ENCODE data around the gene ALK.

Gene ALK

DNA sequence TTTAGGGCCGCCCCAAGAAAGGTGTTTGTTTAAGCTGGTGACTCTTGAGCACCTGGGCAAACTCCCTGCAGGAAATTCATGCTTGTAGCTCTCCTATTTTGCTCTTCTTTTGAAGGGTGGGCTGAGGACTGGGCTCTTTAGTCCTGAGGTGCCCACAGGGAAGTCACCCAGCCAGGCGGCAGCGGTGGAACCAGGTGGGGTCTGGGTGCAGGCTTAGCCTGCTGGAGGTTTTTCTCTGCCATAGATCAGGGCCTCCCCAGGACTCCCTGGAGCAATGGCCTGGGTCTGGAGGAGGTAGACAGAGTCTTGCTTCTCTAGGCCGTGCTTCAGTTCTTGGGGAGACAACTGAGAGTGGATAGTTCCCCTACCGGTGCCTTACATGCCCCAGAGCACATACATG lies 706.3 kb downstream of the ALK start:
- DNase-seq, result no peak

DNA sequence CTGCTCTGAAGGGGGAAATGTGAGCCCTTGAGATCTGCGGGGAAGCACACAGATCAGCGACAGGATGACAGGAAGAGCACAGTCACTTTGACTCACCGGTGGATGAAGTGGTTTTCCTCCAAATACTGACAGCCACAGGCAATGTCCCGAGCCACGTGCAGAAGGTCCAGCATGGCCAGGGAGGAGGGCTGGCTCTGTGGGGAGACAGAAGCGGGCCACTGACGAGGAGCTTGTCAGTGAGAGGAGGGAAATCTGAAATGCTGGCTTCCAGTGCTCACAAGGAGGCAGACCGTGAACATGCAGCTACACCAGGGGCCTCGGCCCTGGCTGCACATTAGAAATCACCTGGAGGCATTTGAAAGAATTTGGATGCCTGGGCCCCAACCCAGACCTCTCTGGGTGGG lies 707.5 kb downstream of the ALK start:
- no peak for DNase-seq

DNA sequence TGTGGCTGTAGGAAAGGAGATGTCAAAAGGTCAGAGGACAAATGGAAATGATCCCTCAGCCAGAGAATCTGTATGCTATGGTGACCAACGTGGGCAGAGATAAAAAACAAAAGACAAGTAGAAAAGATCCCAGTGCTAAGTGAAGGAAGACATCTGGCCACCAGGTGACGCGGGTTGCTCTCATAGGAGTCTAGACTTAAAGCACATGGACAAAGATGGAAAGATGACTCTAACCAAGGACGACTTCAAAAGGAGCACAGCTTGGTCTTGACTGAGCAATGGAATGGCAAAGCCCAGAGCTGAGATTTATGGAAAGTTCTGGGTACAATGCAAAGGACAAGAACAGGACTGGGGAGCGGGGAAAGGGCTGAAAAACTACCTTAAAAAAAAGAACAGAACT lies 709.4 kb downstream of the ALK start:
- no peak for DNase-seq

DNA sequence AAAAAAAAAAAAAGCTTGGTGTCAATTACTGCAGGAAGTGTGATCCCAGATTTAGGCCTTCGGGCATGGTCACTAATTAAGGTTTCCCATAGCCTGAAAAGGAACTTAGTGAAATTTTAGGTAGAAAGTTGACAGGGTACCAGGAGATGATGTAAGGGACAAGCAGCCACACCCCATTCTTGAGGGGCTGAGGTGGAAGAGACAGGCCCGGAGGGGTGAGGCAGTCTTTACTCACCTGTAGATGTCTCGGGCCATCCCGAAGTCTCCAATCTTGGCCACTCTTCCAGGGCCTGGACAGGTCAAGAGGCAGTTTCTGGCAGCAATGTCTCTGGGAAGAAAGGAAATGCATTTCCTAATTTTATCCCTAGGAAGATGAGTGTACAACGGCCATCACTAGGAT lies 711.8 kb downstream of the ALK start:
- DNase-seq, result no peak

DNA sequence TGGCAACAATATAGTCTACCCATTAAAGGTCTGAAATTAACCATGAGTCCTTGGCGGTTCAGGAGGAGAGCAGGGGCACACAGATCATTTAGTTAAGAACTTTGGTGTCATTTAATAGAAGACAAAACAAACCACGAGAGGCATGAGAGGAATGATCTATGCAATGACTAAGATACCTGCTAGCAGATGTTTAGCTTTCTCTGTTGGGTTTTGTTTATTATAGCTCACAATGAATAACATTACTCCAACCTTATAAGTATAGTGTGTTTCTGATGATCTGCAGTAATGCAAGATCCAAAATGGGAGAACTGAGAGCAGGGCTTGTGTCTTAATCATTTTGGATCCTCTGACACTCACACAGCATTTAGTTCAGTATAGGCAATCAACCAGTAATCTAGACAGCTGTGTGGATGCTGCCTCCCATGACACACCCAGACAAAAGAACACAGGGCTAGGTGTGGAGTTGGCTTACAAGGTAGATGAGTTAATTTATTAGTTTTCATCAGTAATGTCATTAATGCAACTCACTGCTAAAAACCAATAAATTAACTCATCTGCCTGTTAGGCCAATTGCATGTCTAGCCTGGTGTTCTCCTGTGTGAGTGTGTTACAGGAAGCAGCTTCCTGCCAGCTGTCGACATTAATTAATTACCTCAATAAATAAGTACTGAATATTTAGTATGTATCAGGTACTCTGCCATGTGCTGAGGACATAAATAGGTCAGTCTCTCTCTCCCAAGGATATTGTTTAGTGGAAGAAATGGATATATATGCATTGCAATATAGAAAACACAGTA lies 713.8 kb downstream of the ALK start:
- no peak for DNase-seq

DNA sequence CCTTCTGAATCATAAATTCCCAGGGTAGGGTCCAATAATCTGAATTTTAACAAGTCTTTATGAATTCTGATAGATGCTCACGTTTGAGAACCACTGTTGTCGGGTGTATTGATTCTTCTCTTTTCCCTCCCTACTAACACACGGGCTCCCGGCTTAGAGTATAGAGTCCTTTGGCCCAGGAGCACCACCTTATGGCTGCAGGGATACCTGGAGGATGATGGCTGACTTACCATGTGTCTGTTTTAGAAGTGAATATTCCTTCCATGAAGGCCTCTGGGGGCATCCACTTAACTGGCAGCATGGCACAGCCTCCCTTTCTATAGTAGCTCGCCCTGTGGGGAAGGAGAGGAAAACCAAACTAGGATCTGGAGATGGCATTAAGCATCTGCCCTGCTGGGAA lies 714.4 kb downstream of the ALK start:
- DNase-seq, result no peak

DNA sequence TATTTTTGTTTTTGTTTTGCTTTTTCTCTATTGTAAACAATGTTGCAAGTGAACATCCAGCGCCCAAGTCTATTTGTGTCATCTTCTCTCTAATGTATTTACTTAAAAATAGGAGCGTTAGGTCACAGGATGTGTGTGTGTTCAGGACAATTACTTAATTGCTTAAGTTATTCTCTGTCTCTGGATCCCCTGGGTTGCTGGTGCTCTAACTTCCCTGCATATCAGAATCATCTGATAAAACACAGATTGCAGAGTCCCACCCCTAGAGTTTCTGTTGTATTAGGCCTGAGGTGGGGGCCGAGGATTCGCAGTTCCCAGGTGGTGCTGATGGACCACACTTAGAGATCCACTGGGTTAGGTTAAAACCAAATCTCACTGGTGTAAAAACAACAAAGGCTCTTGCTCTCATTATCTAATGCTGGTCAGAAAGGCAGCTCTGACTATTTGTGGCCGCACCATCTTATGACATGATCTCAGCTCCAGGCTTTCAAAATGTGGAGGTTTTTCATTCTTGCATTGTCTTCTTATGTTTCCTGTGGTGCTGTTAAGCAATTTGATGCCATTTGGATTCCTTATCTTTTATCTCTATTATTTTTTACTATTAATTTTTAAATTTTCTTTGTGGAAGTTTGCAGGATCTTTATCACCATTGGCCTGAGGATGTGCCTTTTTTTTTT lies 718.4 kb downstream of the ALK start:
- DNase-seq, result no peak

DNA sequence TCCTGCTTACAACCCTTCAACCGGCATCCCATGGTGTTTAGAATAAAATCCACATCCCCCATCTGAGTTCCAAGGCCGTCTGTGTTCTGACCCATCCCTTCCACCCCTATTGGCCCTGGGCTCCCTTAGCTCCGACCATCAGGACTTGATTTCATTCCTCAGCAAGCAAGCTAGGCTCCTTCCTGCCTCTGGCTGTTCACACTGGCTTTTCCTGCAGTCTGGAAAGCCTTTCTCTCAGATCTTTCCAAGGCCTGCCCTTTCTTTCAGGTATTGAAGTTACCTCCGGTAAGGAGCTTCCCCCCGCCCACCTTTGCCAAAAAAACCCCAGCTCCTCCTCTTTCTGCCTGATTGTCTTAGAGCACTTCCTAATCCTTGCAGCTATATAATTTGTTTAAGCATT lies 719.4 kb downstream of the ALK start:
- no peak for DNase-seq

DNA sequence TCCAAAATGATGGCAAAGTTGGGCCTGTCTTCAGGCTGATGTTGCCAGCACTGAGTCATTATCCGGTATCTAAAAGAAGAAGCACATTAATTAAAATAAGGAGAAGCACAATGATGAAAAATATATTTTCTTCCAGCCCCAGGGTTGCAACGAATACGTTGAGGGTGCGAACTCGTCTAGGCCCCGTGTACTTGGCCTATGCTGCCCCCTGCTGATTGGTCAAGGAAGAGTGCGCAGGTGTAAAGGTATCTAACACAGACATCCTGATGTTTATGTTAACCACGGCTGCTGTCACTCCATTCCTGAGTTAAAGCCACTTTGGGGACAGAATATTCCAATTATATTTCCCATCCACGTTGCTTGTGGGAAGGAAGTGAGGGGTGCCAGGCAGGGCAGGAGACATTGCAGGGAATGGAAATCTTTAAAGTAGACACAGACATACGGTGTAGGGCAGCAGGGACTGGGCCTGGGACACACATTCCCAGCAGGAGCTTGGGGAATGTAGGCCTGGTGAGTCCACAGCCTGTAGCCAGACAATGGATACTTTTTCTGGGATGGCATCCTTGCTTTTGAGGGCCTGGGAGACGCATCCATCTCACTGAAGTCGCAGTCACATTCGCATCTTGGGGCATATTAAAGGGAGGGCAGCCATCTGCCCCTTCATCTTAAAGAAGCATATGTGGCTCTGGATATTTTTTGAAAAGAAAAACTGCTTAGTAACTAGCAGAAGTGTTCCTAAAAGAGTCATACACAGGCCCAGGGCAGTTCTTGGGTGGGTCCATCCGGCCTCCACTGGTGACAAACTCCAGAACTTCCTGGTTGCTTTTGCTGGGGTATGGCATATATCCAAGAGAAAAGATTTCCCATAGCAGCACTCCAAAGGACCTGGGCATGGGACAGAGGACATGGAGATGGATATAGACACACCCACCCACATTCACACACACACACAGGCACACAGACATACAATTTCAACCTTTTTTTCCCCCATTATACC lies 724.3 kb downstream of the ALK start:
- peak in 1 of 2 donors; percentile 58 for DNase-seq

DNA sequence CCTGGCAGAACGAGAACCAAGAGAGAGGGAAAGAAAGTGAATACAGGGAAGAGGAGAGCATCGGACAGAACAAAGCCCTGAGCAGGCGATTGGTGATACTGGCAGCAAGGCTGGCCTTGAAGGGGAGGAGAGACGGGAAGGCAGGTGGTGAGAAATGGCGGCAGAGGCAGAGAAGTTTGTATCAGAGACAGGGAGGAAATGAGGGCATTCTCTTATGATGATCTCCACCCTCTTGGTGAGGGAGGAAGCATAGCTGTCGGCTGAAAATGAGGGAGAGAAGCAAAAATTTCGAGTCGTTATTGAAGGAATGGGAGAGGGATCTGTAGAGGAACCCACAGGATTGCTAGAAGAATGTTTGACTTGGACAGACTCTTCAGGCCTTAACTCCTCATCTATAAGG lies 725.6 kb downstream of the ALK start:
- no peak for DNase-seq

DNA sequence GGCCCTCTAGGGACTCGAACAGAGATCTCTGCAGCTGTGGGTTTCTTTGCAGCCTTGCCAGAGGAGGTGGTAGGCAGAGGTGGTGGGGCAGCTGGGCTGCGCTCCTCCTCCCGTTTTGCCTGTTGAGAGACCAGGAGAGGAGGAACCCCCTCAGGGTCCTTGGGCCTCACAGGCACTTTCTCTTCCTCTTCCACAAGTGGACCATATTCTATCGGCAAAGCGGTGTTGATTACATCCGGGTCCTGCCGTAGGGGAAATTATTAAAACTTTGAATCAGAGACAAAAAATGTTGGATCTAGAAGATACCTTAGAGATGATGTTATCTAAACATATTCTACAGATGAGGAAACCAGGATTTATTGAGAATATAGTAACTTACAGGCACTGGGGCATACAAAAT lies 727.7 kb downstream of the ALK start:
- DNase-seq, result no peak

DNA sequence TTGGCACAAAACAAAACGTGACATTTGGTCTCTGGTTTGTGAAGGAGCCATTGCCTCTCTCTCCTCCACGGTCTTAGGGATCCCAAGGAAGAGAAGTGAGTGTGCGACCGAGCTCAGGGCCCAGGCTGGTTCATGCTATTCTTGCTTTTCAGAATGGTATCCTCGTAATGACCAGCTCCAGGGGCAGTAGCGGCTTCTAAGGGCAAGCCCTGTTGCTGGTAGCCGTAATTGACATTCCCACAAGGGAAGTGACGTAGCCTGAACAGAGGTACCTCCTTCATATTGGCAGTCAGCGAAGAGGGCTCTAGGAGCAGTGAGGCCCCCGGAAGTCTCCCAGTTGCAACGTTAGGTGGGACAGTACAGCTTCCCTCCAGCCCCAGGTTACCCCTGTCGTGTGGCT lies 728.3 kb downstream of the ALK start:
- no peak for DNase-seq

DNA sequence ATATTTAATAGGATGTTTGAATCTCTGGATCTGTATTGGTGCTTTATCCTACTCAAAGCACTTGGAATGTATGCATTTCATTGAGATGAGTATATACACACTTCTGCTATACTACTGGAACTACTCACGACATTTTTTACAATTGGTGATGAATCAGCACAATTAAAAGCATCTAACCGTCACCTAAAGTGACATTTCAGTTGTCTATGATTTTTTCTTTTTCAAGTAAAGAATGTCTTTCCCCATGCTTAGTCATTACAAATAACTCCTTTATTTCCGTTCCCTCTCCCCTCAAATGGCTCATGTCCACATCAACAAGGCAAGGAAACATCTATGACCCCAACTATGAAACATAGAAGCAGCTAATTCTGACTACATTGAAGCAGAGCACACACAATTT lies 728.9 kb downstream of the ALK start:
- DNase-seq, result no peak

DNA sequence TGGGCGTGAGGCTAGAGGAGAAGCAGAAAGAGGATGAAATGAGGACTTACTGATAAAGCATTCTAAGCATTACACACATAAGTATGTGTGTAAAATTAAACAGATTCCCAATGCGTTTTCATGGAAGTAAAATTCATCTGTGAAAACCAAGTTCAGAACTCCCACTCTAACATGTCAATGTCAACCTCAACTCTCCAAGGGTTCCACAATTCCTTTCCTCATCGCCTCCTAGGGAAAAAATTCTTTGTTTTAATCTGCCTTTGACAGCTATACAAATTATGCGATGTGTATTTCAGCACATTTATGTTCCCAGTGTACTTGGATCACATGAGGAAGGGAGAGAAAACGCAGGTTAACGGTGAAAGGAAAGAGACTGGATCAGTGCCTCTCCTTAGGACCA lies 729.6 kb downstream of the ALK start:
- no peak for DNase-seq

DNA sequence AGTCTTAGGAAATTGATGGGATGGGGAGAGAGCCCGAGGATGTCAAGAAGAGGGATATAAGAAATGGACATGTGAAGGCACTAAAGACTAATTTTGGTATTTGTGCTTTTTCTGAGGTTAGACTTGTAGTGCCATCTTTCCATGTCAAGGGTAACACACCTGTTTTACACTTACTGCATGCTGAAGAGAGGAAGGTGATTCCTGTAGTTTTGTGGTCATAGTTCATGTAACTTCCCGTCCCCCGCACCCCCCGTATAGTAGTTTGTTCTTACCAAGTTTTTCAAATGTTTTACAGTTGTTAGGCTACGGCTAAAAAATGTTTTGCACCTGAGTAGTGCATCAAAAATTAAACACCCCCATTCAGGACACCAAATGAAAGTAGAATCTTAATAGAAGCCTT lies 732.3 kb downstream of the ALK start:
- DNase-seq, result no peak

DNA sequence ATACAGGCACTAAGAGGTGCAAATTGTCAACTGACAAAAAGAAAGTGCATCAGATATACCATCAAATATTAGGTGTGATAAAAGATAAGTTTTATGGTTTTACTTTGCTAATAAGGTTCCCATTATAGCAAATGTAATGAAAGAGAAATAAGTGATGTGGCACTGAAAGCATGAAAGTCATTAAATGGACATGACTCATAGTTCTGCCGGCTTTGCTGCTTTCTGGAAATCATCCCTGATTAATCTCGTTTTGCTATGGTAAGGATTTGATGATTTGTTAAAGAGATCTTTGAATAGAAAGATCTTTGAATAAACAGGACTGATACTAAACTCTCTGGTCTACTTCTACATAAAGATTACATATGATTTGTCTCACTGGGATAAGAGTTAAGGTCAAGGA lies 733.5 kb downstream of the ALK start:
- no peak for DNase-seq

DNA sequence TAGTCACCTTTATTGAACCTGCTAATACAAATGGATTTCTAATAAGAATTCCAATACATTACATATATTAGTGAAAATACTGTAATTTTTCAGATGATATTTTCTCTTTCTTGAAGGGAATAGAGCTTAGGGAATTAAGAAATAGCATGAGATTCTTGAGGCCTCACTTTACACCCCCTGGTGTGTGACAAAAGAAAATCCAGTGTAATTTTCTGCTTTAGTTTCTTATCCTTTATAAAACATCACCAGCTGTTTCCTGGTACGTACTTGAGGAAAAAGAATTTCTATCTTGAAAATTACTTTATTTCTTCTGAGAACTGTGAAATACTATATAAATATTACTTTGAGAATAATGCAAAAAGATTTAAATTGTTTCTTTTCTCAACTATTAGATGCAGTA lies 734.6 kb downstream of the ALK start:
- no peak for DNase-seq

DNA sequence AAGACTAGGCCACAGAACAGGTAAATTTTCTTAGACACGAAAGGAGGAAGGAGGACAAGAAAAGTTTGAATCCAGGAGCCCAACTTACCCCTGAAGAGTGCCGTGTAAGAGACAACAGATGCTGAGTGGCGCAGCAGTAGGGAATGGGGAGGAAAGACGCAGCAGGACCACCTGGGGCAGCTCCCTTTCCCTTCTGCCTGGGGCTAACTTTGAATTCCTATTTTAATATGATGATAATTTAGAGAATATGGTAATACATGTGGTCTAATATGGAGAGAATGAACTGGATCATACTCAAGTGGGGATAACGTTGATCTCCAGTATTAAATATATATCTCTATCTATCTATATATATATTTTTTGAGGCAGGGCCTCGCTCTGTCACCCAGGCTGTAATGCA lies 736.9 kb downstream of the ALK start:
- no peak for DNase-seq

DNA sequence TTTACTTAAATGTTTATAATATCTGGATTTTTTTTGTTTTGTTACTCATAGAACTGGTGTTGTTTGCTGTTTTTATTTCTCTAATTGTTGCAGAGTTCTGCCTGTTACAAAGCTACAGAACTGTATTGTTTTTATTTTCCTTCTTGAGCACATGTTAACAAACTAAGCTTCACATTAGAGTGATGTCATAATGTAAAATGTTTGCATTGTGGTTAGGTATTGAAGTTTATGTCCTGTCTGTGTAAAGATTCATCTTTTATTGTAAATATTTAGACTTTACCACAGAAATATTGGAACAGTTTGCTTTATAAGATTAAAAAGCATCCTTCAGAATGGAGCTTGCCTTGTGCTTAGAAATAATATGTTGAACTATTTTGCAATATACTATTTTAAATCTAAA lies 738.5 kb downstream of the ALK start:
- DNase-seq, result no peak

DNA sequence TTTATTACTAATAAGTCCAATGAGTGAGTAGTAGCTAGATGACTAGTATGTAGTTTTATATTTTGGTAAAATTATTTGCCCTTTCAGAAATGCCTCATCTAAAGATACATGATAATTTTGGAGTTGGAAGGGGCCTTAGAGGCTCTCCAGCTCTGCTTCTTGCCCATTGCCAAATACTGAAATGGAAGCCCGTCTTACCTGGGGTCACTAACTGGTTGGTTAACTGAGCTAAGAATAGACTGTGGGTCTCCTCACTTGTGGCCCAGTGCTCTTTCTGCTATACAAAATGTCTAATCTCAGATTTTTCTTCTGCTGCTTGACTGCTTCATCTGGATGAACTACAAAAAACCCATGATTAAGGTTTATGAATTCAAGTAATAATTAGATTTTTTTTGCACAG lies 739.1 kb downstream of the ALK start:
- no peak for DNase-seq

DNA sequence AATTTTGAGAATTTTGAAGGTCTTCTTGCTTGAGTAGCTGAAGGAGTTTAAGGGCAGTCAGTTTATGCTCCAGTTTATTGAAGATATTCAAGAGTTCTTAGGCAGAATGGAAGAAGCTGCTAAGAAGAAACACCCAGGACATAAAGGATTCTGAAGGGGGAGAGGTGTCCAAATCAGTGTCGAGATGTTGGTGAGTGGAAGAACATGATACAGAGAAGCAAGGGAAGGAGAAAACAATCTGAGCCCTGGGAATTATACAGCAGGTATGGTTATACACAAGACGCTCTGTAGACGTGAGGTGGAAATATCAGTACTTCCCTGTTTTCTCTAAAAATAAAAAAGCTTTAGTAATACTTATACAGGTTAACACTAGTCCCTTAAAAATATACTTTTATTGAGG lies 746.0 kb downstream of the ALK start:
- DNase-seq, result no peak

DNA sequence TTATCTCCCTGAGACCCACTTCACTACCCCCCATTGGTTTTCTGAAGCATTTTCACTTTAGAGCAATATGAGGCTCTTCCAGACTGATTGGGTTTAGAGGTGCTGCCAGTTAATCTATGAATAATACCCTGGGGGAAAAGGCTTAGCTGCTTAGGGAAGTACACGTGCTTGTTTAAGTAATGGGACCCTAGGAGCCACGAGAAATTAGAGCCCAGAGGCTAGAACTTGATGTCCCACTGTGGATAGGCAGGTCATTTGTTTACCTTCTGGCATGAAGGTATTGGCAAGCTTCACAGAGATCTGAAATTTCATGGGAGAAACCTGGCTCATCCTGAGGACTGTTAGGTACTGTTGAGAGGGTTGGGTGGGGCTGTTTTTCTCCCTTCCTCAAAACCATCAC lies 746.4 kb downstream of the ALK start:
- DNase-seq, result no peak

DNA sequence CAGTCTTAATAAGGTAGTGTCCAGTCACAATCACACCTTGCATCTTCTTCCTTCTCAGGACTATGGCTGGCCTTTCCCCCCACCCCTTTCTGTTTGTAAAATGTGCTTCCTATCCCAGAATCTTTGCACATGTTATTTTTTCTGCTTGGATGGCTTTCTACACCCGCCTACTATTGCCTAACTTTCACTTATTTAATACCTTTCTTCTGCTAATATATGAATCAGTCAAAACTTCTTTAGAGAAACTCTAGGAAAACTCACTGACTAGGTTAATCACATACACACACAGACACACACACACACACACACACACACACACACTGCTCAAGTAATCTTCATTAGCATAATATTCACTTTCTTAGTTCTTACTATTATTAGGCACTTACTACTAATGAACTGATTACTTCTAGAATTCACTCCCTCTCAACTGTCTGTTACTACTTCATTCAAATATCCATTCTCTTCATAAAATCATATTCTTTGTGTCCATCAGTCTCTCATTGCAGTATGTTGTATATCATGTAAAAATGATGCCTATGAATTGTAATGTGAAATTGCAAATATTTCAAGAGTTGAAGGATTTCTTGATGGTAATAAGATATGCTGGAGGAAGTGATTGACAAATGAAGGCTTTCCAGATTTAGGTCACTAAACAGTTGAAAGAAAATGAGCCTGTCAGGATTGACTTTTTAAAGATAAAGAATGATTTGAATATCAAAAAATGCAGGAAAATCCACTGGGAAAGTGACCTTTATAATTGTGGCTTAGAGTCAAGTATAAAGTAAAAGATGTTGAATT lies 754.9 kb downstream of the ALK start:
- no peak for DNase-seq

Measured in inflammatory macrophage treated with lipopolysaccharide for 1 hour (primary cell).